IMR-90 (cell line): Measurements from ENCODE around the gene MEF2D.

Experiments used
- BHLHE40 ChIP-seq: fragments of 150-350 bp; IDR thresholded peaks from 2 replicates; pipeline ENCODE4 v1.6.1; 2016; ENCODE audit warnings: mild to moderate bottlenecking, low read depth, low read length
- CEBPB ChIP-seq: IDR thresholded peaks from 2 replicates; pipeline ENCODE4 v1.6.1; 2012; ENCODE audit warnings: low read depth, low read length, improper control_type of control experiment
- CTCF ChIP-seq: conservative IDR thresholded peaks from 2 replicates; pipeline ENCODE4 v1.5.1; 2012; ENCODE audit warnings: mild to moderate bottlenecking, low read depth, low read length, improper control_type of control experiment
- ELK1 ChIP-seq: fragments of 150-350 bp; IDR thresholded peaks from 2 replicates; pipeline ENCODE4 v1.6.1; 2016; ENCODE audit warnings: low read depth, mild to moderate bottlenecking, low read length, moderate library complexity, borderline replicate concordance
- FOS ChIP-seq: fragments of 150-350 bp; IDR thresholded peaks from 2 replicates; pipeline ENCODE4 v1.6.1; 2016; ENCODE audit warnings: low read depth, low read length
- MAFK ChIP-seq: IDR thresholded peaks from 2 replicates; pipeline ENCODE4 v1.6.1; 2012; ENCODE audit warnings: low read depth, low read length, improper control_type of control experiment
- MXI1 ChIP-seq: IDR thresholded peaks from 2 replicates; pipeline ENCODE4 v1.6.1; 2012; ENCODE audit warnings: low read depth, mild to moderate bottlenecking, low read length, moderate library complexity, borderline replicate concordance
- POLR2A ChIP-seq: IDR thresholded peaks from 2 replicates; pipeline ENCODE4 v1.6.1; 2012; ENCODE audit warnings: mild to moderate bottlenecking, low read depth, low read length
- RAD21 ChIP-seq: IDR thresholded peaks from 2 replicates; pipeline ENCODE4 v1.6.1; 2012; ENCODE audit warnings: low read length, improper control_type of control experiment
- RCOR1 ChIP-seq: IDR thresholded peaks from 2 replicates; pipeline ENCODE4 v1.6.1; 2012; ENCODE audit warnings: mild to moderate bottlenecking, low read length, improper control_type of control experiment; ENCODE audit not compliant: insufficient replicate concordance
- RFX5 ChIP-seq: IDR thresholded peaks from 2 replicates; pipeline ENCODE4 v1.8.0; 2012; ENCODE audit warnings: low read depth, mild to moderate bottlenecking, low read length, moderate library complexity
- SMC3 ChIP-seq: fragments of 150-350 bp; IDR thresholded peaks from 2 replicates; pipeline ENCODE4 v1.6.1; 2016; ENCODE audit warnings: low read depth, mild to moderate bottlenecking, antibody characterized with exemption, low read length, moderate library complexity
- USF2 ChIP-seq: fragments of 150-350 bp; IDR thresholded peaks from 2 replicates; pipeline ENCODE4 v1.6.1; 2017; ENCODE audit warnings: mild to moderate bottlenecking, antibody characterized with exemption, low read length, low read depth

DNA sequence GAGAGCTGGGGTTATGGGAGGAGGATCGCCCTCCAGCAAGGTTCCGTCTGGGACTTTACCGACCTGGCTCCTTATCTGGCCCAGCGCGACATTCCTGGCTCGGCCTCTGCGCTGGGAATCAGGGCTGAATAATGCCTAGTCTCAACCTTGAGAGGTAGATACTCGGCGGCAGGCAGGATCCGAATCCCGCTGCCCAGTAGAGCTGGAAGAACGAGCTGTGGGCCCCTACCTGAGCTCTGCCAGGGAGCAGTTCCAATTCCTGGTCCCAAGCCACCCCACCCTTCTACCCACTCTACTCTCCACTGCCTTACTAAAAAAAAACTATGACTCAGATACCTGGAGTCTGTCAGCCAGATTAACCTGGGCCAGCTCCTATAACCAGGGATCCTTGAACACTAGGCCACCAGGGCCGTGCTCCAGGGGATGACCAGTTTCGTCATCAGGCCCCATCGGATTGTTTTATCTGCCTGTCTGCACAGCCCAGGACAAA lies 77.9 kb downstream of the MEF2D start:
- no peak for TF ChIP-seq RAD21
- TF ChIP-seq CTCF: no peak
- TF ChIP-seq USF2: no peak
- no peak for TF ChIP-seq RFX5
- no peak for TF ChIP-seq POLR2A
- TF ChIP-seq SMC3: no peak
- no peak for TF ChIP-seq ELK1
- no peak for TF ChIP-seq BHLHE40
- no peak for TF ChIP-seq FOS
- no peak for TF ChIP-seq MAFK
- TF ChIP-seq MXI1: no peak
- TF ChIP-seq RCOR1: no peak
- TF ChIP-seq CEBPB: no peak
